Esophagus (tissue), 2 donors: ENCODE data around the gene CEP295NL. TPM values are rescaled to one million over a fixed set of nuclear protein-coding genes. Genes with fewer than 3 reads are reported as not detected.
"Not testable (repeated sequence)": the region's sequence is repeated elsewhere in the genome, so short reads cannot be mapped to it uniquely, and the experiment has no call there.

Source experiments
- H3K27ac ChIP-seq, 2 donors: one replicate each; pipeline ENCODE4 v1.5.1; 2013; ENCODE audit warnings: low read depth in 2 of 2, mild to moderate bottlenecking in 2 of 2, inconsistent platforms in 1 of 2, low read length in 1 of 2, moderate library complexity in 1 of 2
- H3K27me3 ChIP-seq, 2 donors: one replicate each; pipeline ENCODE4 v1.6.1; 2013; ENCODE audit warnings: low read length in 2 of 2, control low read depth in 1 of 2, mild to moderate bottlenecking in 1 of 2; ENCODE audit not compliant: insufficient read depth in 2 of 2, control insufficient read depth in 1 of 2
- H3K36me3 ChIP-seq, 2 donors: one replicate each; pipeline ENCODE4 v1.6.1; 2013; ENCODE audit warnings: low read length in 1 of 2; ENCODE audit not compliant: control insufficient read depth in 2 of 2, insufficient read depth in 2 of 2
- H3K4me1 ChIP-seq, 2 donors: one replicate each; pipeline ENCODE4 v1.6.1; 2013; ENCODE audit warnings: low read length in 1 of 2; ENCODE audit not compliant: control insufficient read depth in 2 of 2, insufficient read depth in 2 of 2
- H3K4me3 ChIP-seq, 2 donors: one replicate each; pipeline ENCODE4 v1.5.1; 2013; ENCODE audit warnings: low read length in 2 of 2, mild to moderate bottlenecking in 2 of 2, low read depth in 1 of 2, moderate library complexity in 1 of 2
- H3K9me3 ChIP-seq, 2 donors: one replicate each; pipeline ENCODE4 v1.6.1; 2013; ENCODE audit warnings: mild to moderate bottlenecking in 2 of 2, low read depth in 1 of 2, low read length in 1 of 2, moderate library complexity in 1 of 2; ENCODE audit not compliant: control insufficient read depth in 2 of 2, insufficient read depth in 1 of 2
- WGBS, 2 donors: extraction: QIAGEN DNeasy Blood & Tissue Kit; methylation state at CpG; one replicate each; pipeline ENCODE4 v1.1.7; 2013; 5-methylcytosine and 5-hydroxymethylcytosine counted together
- polyA plus RNA-seq, 2 donors: library from polyadenylated mRNA; stranded (reverse); fragments of 200-250 nt; gene quantifications; one replicate each; pipeline ENCODE4 v1.2.3, GENCODE V29; 2013
- donor health status: healthy with polysubstance abuse.
- donor health status: Bipolar disorder and iron deficiency.

The CEP295NL gene
- polyA plus RNA-seq, 2 donors: 0.25 to 3.5 TPM

DNA sequence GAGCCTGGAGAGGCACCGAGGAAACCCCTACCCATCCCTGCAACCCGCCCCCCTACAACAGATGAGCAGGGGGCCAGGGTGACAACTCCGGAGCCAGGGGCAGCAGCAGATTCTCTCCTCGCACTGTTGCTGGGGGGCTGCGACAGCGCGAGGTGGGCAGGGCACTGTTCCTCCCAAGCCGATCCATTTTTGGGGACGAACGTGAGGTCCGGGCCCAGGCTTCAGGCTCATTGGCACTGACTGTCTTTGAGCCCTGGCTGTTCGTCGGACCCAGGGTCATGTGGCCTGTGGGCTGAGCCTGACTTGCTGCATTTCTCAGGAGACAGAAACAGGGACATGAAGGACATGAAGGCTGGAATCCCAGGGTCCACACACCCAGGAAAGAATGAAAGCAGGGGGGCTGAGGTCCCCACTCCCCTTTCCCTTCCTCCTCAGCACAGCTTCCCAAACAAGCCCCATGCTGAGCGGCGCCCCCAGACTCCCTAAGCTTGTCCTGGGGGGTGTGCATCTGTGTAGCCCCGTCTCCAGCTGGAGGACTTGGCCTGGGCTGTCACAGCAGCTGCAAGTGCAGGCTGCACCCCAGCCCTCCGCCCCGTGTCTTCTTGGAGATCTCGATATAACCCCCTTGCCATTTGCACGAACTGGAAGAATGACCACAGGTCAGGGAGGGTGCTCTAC, 18.7 kb downstream of the CEP295NL start:
- Histone ChIP-seq H3K27ac (peak overlapping the region; percentile 80 to 93), H3K27me3 (no peaks in the 10 kb centered on the region), H3K9me3 (peaks cover 0 to 3% of the 10 kb centered on the region in 2 donors), H3K36me3 (no peaks in the 10 kb centered on the region), H3K4me3 (peak overlapping the region in 1 of 2 donors; percentile 13), H3K4me1 (peaks cover 14 to 34% of the 10 kb centered on the region in 2 donors)
- 49 to 53% methylated on average over 20 of the region's 20 CpGs for WGBS, 2 donors

DNA sequence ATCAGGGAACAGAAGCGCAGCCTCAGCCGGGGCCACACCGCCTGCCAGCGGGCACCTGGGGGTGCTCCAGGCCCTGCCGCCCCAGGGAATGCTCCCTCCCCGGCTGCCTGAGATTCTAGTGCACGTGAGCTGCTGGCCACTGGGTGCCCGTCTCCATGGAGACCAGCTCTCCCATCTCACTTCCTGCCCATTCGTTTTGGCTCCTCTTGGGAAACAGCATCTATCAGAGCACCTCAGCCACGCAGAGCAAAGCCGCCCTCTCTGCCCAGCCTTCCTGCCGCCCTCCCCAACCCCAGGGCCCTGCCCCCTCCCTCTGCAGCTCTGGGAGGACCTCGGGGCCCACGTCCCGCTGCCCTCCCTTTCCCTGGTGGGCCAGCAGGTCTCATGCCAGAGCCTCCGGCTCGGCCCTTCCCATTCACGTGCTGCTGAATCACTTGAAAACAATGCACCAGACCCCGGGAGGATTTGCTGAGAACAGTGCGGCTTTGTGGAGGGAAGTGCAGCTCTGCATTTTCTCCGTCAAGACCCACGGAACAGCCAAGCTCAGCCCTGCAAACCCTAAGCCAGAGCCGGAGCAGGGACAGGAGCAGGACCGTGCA, 19.4 kb downstream of the CEP295NL start:
- Histone ChIP-seq H3K9me3 (peaks cover 0 to 3% of the 10 kb centered on the region in 2 donors), H3K4me1 (peaks cover 14 to 40% of the 10 kb centered on the region in 2 donors), H3K27me3 (no peaks in the 10 kb centered on the region), H3K27ac (peak overlapping the region; percentile 80 to 93), H3K4me3 (peak overlapping the region in 1 of 2 donors; percentile 13), H3K36me3 (no peaks in the 10 kb centered on the region)
- 12 to 19% methylated on average over 21 to 24 of the region's 24 CpGs for WGBS, 2 donors

DNA sequence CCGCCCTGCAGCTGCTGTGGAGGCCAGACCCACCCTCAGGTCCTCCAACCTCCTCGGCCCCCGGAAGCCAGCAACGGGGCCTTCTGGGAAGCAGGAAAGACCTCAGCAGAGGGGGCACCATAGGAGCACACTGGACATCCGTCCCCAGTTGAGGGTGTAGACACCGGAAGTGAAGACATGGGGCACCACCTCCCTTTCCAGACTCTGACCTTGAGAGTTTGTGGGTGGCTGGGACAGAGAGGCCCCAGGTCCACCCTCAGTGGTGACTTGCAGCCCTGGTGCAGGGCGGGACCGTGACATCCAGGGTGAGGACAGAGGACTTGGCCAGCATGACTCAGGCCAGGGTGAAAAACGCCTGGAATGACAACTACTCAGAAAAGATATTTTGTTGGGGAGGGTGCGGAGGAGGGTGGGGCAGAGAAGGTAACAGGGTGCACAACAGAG, 19.9 kb downstream of the CEP295NL start:
- H3K4me3 ChIP-seq: no peak overlapping the region
- WGBS, 2 donors: 36 to 38% methylated on average over 10 of the region's 10 CpGs
- no peaks in the 10 kb centered on the region for H3K36me3 ChIP-seq
- peaks cover 14 to 40% of the 10 kb centered on the region in 2 donors for H3K4me1 ChIP-seq
- no peaks in the 10 kb centered on the region for H3K27me3 ChIP-seq
- H3K9me3 ChIP-seq: peaks cover 0 to 3% of the 10 kb centered on the region in 2 donors
- H3K27ac ChIP-seq: peak overlapping the region; percentile 80 to 93

DNA sequence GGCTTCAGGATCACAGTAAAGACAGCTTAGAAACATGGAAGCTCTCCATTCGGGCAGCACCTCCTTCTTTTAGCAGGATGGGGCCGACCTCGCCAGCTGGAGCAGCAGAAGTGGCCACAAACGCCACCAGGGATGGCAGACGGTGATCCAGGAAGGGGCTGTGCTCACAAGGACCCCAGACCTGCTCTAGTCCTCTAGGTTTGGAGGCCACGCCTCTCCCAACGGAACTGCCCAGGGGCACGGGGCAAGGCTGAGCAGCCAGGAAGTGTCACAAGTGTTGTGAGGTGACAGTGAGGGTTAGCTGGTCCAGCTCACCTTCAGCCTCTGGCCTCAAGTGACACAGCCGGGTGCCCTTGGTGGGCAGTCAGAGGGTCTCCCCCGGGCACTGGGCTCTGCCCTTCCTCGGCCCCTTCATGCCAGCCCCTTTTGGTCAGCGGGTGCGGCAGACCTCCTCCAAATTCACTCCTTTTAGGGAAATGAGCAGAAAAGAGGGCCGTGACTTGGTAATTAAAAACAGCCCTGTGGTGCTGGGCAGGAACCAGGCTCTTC, 20.4 kb downstream of the CEP295NL start:
- H3K9me3 ChIP-seq: peaks cover 0 to 3% of the 10 kb centered on the region in 2 donors
- no peak overlapping the region for H3K4me3 ChIP-seq
- H3K4me1 ChIP-seq: peaks cover 14 to 40% of the 10 kb centered on the region in 2 donors
- H3K27me3 ChIP-seq: no peaks in the 10 kb centered on the region
- H3K27ac ChIP-seq: peak overlapping the region; percentile 80 to 93
- H3K36me3 ChIP-seq: no peaks in the 10 kb centered on the region
- 53 to 60% methylated on average over 14 of the region's 14 CpGs for WGBS, 2 donors

DNA sequence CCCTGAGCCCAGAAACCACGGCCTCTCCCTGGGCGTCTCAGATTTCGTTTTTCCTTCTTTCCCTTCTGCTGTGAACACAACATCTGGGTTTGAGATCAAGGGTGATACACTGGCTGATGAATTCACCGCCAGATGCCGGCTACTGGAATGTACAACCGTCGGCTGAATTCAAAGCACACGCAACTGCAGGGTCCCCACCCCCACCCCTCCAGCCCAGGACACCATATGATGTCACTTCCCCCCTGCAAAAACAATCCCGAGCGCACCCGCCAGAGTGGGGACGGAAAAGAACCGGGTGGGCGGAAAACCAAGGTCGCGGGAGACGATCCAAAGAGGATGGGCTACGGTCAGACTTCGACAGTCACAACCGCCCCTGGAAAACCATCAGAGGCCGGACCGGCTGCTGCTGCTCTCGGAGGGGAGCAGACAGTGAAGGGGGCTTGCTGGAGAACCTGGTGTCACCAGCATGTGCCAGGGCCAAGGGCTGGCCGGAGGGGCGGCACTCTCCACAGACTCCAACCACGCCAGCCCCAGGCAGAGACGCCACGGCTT, 23.3 kb downstream of the CEP295NL start:
- H3K27me3 ChIP-seq: no peaks in the 10 kb centered on the region
- no peaks in the 10 kb centered on the region for H3K9me3 ChIP-seq
- H3K4me3 ChIP-seq: no peak overlapping the region
- H3K4me1 ChIP-seq: peaks cover 8 to 40% of the 10 kb centered on the region in 2 donors
- H3K36me3 ChIP-seq: no peaks in the 10 kb centered on the region
- H3K27ac ChIP-seq: peak overlapping the region; percentile 79 to 90
- WGBS, 2 donors: 43 to 44% methylated on average over 28 of the region's 28 CpGs

- Histone ChIP-seq H3K4me3 (no peak overlapping the region), H3K27me3 (no peaks in the 10 kb centered on the region), H3K27ac (peak overlapping the region; percentile 79 to 90), H3K9me3 (no peaks in the 10 kb centered on the region), H3K36me3 (no peaks in the 10 kb centered on the region), H3K4me1 (peaks cover 8 to 34% of the 10 kb centered on the region in 2 donors)
- WGBS, 2 donors: 80% methylated on average over 14 of the region's 14 CpGs
Measured at GRCh38 chr17:78878871-78879527, 24.0 kb downstream of the CEP295NL start.

DNA sequence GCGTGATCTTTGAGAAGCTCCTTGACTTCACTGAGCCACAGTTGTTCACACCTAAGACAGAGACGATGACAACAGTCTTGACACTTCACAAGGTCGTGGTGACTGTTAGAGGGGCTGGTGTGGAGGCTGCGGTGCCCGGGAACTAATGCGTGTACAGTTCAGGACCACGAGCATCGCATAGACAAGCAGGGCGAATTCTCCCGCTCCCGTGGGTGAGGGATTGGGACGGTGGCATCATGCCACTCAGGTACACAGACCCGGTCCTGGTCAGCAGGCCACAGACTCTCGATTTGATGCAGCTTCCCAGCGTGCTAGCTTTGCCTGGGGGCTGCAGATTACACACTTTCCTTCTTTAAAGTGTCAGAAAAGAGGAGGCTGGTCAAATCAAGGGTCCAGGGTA, 24.7 kb downstream of the CEP295NL start:
- Histone ChIP-seq H3K4me1 (peaks cover 6 to 29% of the 10 kb centered on the region in 2 donors), H3K36me3 (no peaks in the 10 kb centered on the region), H3K27me3 (no peaks in the 10 kb centered on the region), H3K27ac (no peak overlapping the region), H3K9me3 (no peaks in the 10 kb centered on the region), H3K4me3 (no peak overlapping the region)
- 89 to 92% methylated on average over 15 of the region's 15 CpGs for WGBS, 2 donors

DNA sequence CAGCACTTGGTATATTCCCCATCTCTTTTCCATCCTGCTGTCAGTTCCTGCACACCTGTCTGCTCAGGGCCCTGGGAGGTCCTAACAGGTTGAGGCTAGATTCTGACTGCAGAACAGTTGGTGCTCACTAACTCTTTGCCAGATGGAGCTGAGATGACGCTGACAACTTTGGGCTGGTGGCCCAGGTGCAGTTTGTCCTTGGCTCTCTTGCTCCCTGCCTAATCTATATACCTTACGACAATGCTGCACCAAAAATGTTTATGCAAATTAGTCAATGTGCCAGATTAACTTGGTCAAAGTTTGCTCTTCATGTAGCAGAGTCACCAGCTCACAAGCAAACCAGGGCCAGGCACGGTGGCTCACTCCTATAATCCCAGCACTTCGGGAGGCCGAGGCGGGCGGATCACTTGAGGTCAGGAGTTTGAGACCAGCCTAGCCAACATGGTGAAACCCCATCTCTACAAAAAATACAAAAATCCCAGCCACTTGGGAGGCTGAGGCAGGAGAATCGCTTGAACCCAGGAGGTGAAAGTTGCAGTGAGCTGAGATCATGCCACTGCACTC, 26.0 kb downstream of the CEP295NL start:
- H3K27me3 ChIP-seq, H3K27ac ChIP-seq, H3K9me3 ChIP-seq, H3K4me3 ChIP-seq, H3K36me3 ChIP-seq: not testable (repeated sequence)
- peaks cover 2 to 18% of the 10 kb centered on the region in 2 donors for H3K4me1 ChIP-seq
- WGBS, 2 donors: 57 to 60% methylated on average over 8 of the region's 8 CpGs

DNA sequence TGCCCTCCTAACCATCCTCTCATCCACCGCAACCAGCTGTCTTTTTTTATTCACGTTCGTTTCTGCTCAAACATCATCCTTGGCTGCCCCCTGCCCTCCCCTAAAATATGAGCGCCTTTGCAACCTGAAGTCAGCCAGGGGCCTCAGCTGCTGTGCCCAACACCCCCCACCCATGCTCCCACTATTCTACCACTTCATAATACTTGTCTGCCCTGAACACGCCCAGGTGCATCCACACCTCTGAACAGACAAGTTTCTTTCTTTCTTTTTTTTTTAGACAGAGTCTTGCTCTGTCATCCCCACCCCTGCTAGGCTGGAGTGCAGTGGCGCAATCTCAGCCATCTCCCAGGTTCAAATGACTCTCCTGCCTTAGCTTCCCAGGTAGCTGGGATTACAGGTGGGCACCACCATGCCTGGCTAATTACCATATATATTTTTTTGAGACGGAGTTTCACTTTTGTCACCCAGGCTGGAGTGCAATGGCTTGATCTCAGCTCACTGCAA, 26.9 kb downstream of the CEP295NL start:
- Histone ChIP-seq H3K27me3 (no peaks in the 10 kb centered on the region), H3K36me3 (no peaks in the 10 kb centered on the region), H3K9me3 (no peaks in the 10 kb centered on the region), H3K4me1 (peaks cover 2 to 16% of the 10 kb centered on the region in 2 donors), H3K4me3 (no peak overlapping the region), H3K27ac (peak overlapping the region; percentile 29 to 73)
- 57 to 74% methylated on average over 7 of the region's 7 CpGs for WGBS, 2 donors
